Adrenal gland (tissue), 5 donors: ENCODE measurements around the gene SULT2B1.

ENCODE experiments used
- CTCF ChIP-seq, 6 experiments: fragments of 450-650 bp in 4 of 6; fragments of 200-600 bp in 2 of 6; sonication (generic) in 1 of 6; IDR thresholded peaks; 1 replicate in 5 of 6; 2 replicates in 1 of 6; pipeline versions ENCODE4 v1.5.1 to v1.8.0; 2016 to 2021; ENCODE audit warnings: antibody characterized with exemption in 6 of 6, mild to moderate bottlenecking in 2 of 6, moderate library complexity in 1 of 6
- POLR2A ChIP-seq, 2 donors: fragments of 450-650 bp; IDR thresholded peaks; one replicate each; pipeline ENCODE4 v1.6.1; 2017; ENCODE audit warnings: antibody characterized with exemption in 2 of 2, mild to moderate bottlenecking in 2 of 2, moderate library complexity in 1 of 2
- donor health status: DM: no; HTN: no; CAD: no.

- TF ChIP-seq CTCF (IDR thresholded peaks at IDR 0.05) (no peak), POLR2A (IDR thresholded peaks at IDR 0.05) (no peak)
These were observed 4.2 kb downstream of the SULT2B1 start for GRCh38 chr19:48556163-48556562.
